Measurements from ENCODE around the gene AK1. TPM values are rescaled to one million over a fixed set of nuclear protein-coding genes. Genes with fewer than 3 reads are reported as not detected.

Gene AK1
- total RNA-seq, 4 donors from 2014 or later, result 24.7 to 110 (median 62.4) TPM

- peak; percentile 40 for DNase-seq
- in situ Hi-C loops (cut with MboI; ENCODE audit: low pct_ligation_motif_present in 1 of 4, low pct_unique_long_range_greater_than_20kb in 1 of 4, low sequenced_read_pairs in 3 of 4), result no loop called here
Measured at GRCh38 chr9:127898433-127899127, 21.1 kb upstream of the AK1 start.

GRCh38 chr9:127897193-127897692, 19.8 kb upstream of the AK1 start:
- TF ChIP-seq POLR2A (IDR thresholded peaks at IDR 0.05), result peak; percentile 10
- TF ChIP-seq POLR2AphosphoS5 (IDR thresholded peaks at IDR 0.05), result no peak
- H3K27me3 ChIP-seq, result no peaks in the 10 kb centered on the region
- H3K9me3 ChIP-seq, result peaks cover 0 to 8% of the 10 kb centered on the region in 2 donors
- peaks cover 0 to 37% (median 13%) of the 10 kb centered on the region in 4 donors for H3K36me3 ChIP-seq
- intact Hi-C loops (cut with DNase I; ENCODE audit: low total_unique reads), result no loop called here
- H3K4me3 ChIP-seq, result peak overlapping the region in 1 of 4 donors; percentile 77
- H3K27ac ChIP-seq, result peak overlapping the region; percentile 88 to 93 (median 90)
- DNase-seq, result peak; percentile 74
- 0 to 18% methylated on average over 1 to 12 of the region's 19 CpGs for WGBS, 2 donors (ENCODE audit: low coverage in 1 of 2)
- H3K4me1 ChIP-seq, result peaks cover 12 to 50% (median 34%) of the 10 kb centered on the region in 4 donors
- in situ Hi-C loops (cut with MboI; ENCODE audit: low pct_ligation_motif_present in 1 of 4, low pct_unique_long_range_greater_than_20kb in 1 of 4, low sequenced_read_pairs in 3 of 4), result no loop called here

More at GRCh38 chr9:127898433-127899127, 21.1 kb upstream of the AK1 start:
- peak overlapping the region; percentile 88 to 93 (median 90) for H3K27ac ChIP-seq
- no peaks in the 10 kb centered on the region for H3K9me3 ChIP-seq
- no peak for TF ChIP-seq EP300 (IDR thresholded peaks at IDR 0.05; ENCODE audit: low read depth)
- TF ChIP-seq POLR2AphosphoS5 (IDR thresholded peaks at IDR 0.05), result peak; percentile 40 to 55 (median 50)
- H3K4me3 ChIP-seq, result peak overlapping the region; percentile 44 to 87 (median 80)
- peaks cover 18 to 64% (median 40%) of the 10 kb centered on the region in 4 donors for H3K4me1 ChIP-seq
- peaks cover 0 to 26% (median 8%) of the 10 kb centered on the region in 4 donors for H3K36me3 ChIP-seq
- intact Hi-C loops (cut with DNase I; ENCODE audit: low total_unique reads), result no loop called here
- no peaks in the 10 kb centered on the region for H3K27me3 ChIP-seq
- 6 to 7% methylated on average over 4 to 32 of the region's 32 CpGs for WGBS, 2 donors (ENCODE audit: low coverage in 1 of 2)

- no peak for TF ChIP-seq EP300 (IDR thresholded peaks at IDR 0.05; ENCODE audit: low read depth)
- TF ChIP-seq POLR2AphosphoS5 (IDR thresholded peaks at IDR 0.05), result no peak
- TF ChIP-seq CTCF (IDR thresholded peaks at IDR 0.05), result no peak
- no peak for TF ChIP-seq POLR2A (IDR thresholded peaks at IDR 0.05)
- Histone ChIP-seq H3K36me3 (peaks cover 0 to 37% (median 13%) of the 10 kb centered on the region in 4 donors), H3K27ac (peak overlapping the region; percentile 88 to 93 (median 90)), H3K9me3 (peaks cover 0 to 8% of the 10 kb centered on the region in 2 donors), H3K4me3 (peak overlapping the region in 1 of 4 donors; percentile 77), H3K4me1 (peaks cover 12 to 46% (median 34%) of the 10 kb centered on the region in 4 donors), H3K27me3 (no peaks in the 10 kb centered on the region)
- WGBS, 2 donors (ENCODE audit: low coverage in 1 of 2), result 74% methylated on average over 16 of the region's 16 CpGs; no CpG with 5 or more reads in 1 of the 2 donors
- intact Hi-C loops (cut with DNase I; ENCODE audit: low total_unique reads), result no loop called here
- no peak for DNase-seq
- in situ Hi-C loops (cut with MboI; ENCODE audit: low pct_ligation_motif_present in 1 of 4, low pct_unique_long_range_greater_than_20kb in 1 of 4, low sequenced_read_pairs in 3 of 4), result no loop called here
Measured at GRCh38 chr9:127896395-127897192, 19.1 kb upstream of the AK1 start.

GRCh38 chr9:127895811-127896210, 18.3 kb upstream of the AK1 start:
- intact Hi-C loops (cut with DNase I; ENCODE audit: low total_unique reads), result no loop called here
- DNase-seq, result no peak
- Histone ChIP-seq H3K4me3 (no peak overlapping the region), H3K9me3 (peaks cover 0 to 8% of the 10 kb centered on the region in 2 donors), H3K4me1 (peaks cover 10 to 38% (median 33%) of the 10 kb centered on the region in 4 donors), H3K36me3 (peaks cover 0 to 37% (median 13%) of the 10 kb centered on the region in 4 donors), H3K27me3 (no peaks in the 10 kb centered on the region), H3K27ac (no peak overlapping the region)
- in situ Hi-C loops (cut with MboI; ENCODE audit: low pct_ligation_motif_present in 1 of 4, low pct_unique_long_range_greater_than_20kb in 1 of 4, low sequenced_read_pairs in 3 of 4), result no loop called here
- TF ChIP-seq POLR2A (IDR thresholded peaks at IDR 0.05) (no peak), EP300 (IDR thresholded peaks at IDR 0.05; ENCODE audit: low read depth) (no peak), CTCF (IDR thresholded peaks at IDR 0.05) (no peak), POLR2AphosphoS5 (IDR thresholded peaks at IDR 0.05) (no peak)
- 91 to 100% methylated on average over 3 to 8 of the region's 8 CpGs for WGBS, 2 donors (ENCODE audit: low coverage in 1 of 2)
